IPS-20b (cell line): ENCODE data around the gene IP6K3.

Experiments used
- H3K27ac ChIP-seq: one replicate; pipeline ENCODE4 v1.5.1; 2013; ENCODE audit warnings: low read length
- H3K27me3 ChIP-seq: 2 replicates; pipeline ENCODE4 v1.6.1; 2013; ENCODE audit warnings: mild to moderate bottlenecking, low read length, inconsistent platforms; ENCODE audit not compliant: insufficient read depth
- H3K36me3 ChIP-seq: 2 replicates; pipeline ENCODE4 v1.6.1; 2013; ENCODE audit warnings: low read depth, mild to moderate bottlenecking, inconsistent platforms, low read length, moderate library complexity; ENCODE audit not compliant: insufficient read depth
- H3K4me1 ChIP-seq: 2 replicates; pipeline ENCODE4 v1.6.1; 2013; ENCODE audit warnings: mild to moderate bottlenecking, control low read depth, inconsistent platforms, low read length, moderate library complexity; ENCODE audit not compliant: insufficient read depth
- H3K4me3 ChIP-seq: 2 replicates; pipeline ENCODE4 v1.5.1; 2013; ENCODE audit warnings: mild to moderate bottlenecking, low read length, inconsistent platforms
- H3K9ac ChIP-seq: 2 replicates; pipeline ENCODE4 v1.6.1; 2013; ENCODE audit warnings: low read depth, mild to moderate bottlenecking, inconsistent platforms, low read length, moderate library complexity
- H3K9me3 ChIP-seq: 2 replicates; pipeline ENCODE4 v1.6.1; 2013; ENCODE audit warnings: mild to moderate bottlenecking, low read depth, low read length, inconsistent platforms; ENCODE audit not compliant: insufficient read depth

The IP6K3 gene

GRCh38 chr6:33744895-33745546 lies 1.7 kb downstream of the IP6K3 start:
- no peaks in the 10 kb centered on the region for H3K36me3 ChIP-seq
- H3K4me1 ChIP-seq: peaks cover 28% of the 10 kb centered on the region
- no peaks in the 10 kb centered on the region for H3K27me3 ChIP-seq
- no peak overlapping the region for H3K4me3 ChIP-seq
- H3K9ac ChIP-seq: no peak overlapping the region
- no peak overlapping the region for H3K27ac ChIP-seq
- no peaks in the 10 kb centered on the region for H3K9me3 ChIP-seq

- H3K9ac ChIP-seq: no peak overlapping the region
- no peak overlapping the region for H3K27ac ChIP-seq
- H3K9me3 ChIP-seq: no peaks in the 10 kb centered on the region
- no peaks in the 10 kb centered on the region for H3K36me3 ChIP-seq
- no peak overlapping the region for H3K4me3 ChIP-seq
- H3K27me3 ChIP-seq: no peaks in the 10 kb centered on the region
- H3K4me1 ChIP-seq: peaks cover 28% of the 10 kb centered on the region
These were observed 2.5 kb downstream of the IP6K3 start for GRCh38 chr6:33744001-33744848.

GRCh38 chr6:33742837-33743236 lies 3.9 kb downstream of the IP6K3 start:
- Histone ChIP-seq H3K27me3 (no peaks in the 10 kb centered on the region), H3K36me3 (no peaks in the 10 kb centered on the region), H3K4me3 (no peak overlapping the region), H3K9me3 (no peaks in the 10 kb centered on the region), H3K9ac (no peak overlapping the region), H3K27ac (no peak overlapping the region), H3K4me1 (peaks cover 21% of the 10 kb centered on the region)

GRCh38 chr6:33742092-33742491 lies 4.6 kb downstream of the IP6K3 start:
- Histone ChIP-seq H3K4me1 (peaks cover 18% of the 10 kb centered on the region), H3K9me3 (no peaks in the 10 kb centered on the region), H3K4me3 (no peak overlapping the region), H3K9ac (no peak overlapping the region), H3K36me3 (no peaks in the 10 kb centered on the region), H3K27me3 (no peaks in the 10 kb centered on the region), H3K27ac (no peak overlapping the region)

GRCh38 chr6:33740794-33741193 lies 5.9 kb downstream of the IP6K3 start:
- no peak overlapping the region for H3K4me3 ChIP-seq
- no peak overlapping the region for H3K27ac ChIP-seq
- no peak overlapping the region for H3K9ac ChIP-seq
- no peaks in the 10 kb centered on the region for H3K27me3 ChIP-seq
- no peaks in the 10 kb centered on the region for H3K36me3 ChIP-seq
- H3K4me1 ChIP-seq: peaks cover 8% of the 10 kb centered on the region
- H3K9me3 ChIP-seq: no peaks in the 10 kb centered on the region

GRCh38 chr6:33740204-33740608 lies 6.5 kb downstream of the IP6K3 start:
- Histone ChIP-seq H3K27ac (no peak overlapping the region), H3K36me3 (no peaks in the 10 kb centered on the region), H3K27me3 (no peaks in the 10 kb centered on the region), H3K9me3 (no peaks in the 10 kb centered on the region), H3K4me1 (peaks cover 3% of the 10 kb centered on the region), H3K4me3 (no peak overlapping the region), H3K9ac (no peak overlapping the region)

- no peaks in the 10 kb centered on the region for H3K36me3 ChIP-seq
- no peak overlapping the region for H3K27ac ChIP-seq
These were observed 7.1 kb downstream of the IP6K3 start for GRCh38 chr6:33739571-33739970.

GRCh38 chr6:33738879-33739278 lies 7.8 kb downstream of the IP6K3 start:
- Histone ChIP-seq H3K36me3 (no peaks in the 10 kb centered on the region), H3K4me3 (no peak overlapping the region), H3K4me1 (no peaks in the 10 kb centered on the region), H3K27me3 (no peaks in the 10 kb centered on the region), H3K27ac (no peak overlapping the region), H3K9ac (no peak overlapping the region), H3K9me3 (no peaks in the 10 kb centered on the region)

More at GRCh38 chr6:33739571-33739970, 7.1 kb downstream of the IP6K3 start:
- Histone ChIP-seq H3K4me1 (no peaks in the 10 kb centered on the region; the same call in 1 of the 2 replicates), H3K4me3 (no peak overlapping the region), H3K9me3 (no peaks in the 10 kb centered on the region), H3K27me3 (no peaks in the 10 kb centered on the region), H3K9ac (no peak overlapping the region)

- no peak overlapping the region for H3K9ac ChIP-seq
- no peak overlapping the region for H3K4me3 ChIP-seq
- H3K4me1 ChIP-seq: no peaks in the 10 kb centered on the region
- no peaks in the 10 kb centered on the region for H3K9me3 ChIP-seq
- H3K27me3 ChIP-seq: no peaks in the 10 kb centered on the region
- no peaks in the 10 kb centered on the region for H3K36me3 ChIP-seq
- H3K27ac ChIP-seq: no peak overlapping the region
These were observed 8.6 kb downstream of the IP6K3 start for GRCh38 chr6:33738153-33738552.

GRCh38 chr6:33737267-33738026 lies 9.3 kb downstream of the IP6K3 start:
- Histone ChIP-seq H3K4me1 (no peaks in the 10 kb centered on the region), H3K9me3 (no peaks in the 10 kb centered on the region), H3K36me3 (no peaks in the 10 kb centered on the region), H3K9ac (no peak overlapping the region), H3K4me3 (no peak overlapping the region), H3K27me3 (no peaks in the 10 kb centered on the region), H3K27ac (no peak overlapping the region)

- Histone ChIP-seq H3K9ac (no peak overlapping the region), H3K9me3 (no peaks in the 10 kb centered on the region), H3K27ac (no peak overlapping the region), H3K4me1 (no peaks in the 10 kb centered on the region), H3K4me3 (no peak overlapping the region), H3K27me3 (no peaks in the 10 kb centered on the region), H3K36me3 (no peaks in the 10 kb centered on the region)
These were observed 11.5 kb downstream of the IP6K3 start for GRCh38 chr6:33735216-33735615.

GRCh38 chr6:33733709-33734007 lies 13.0 kb downstream of the IP6K3 start:
- H3K27ac ChIP-seq: no peak overlapping the region
- H3K36me3 ChIP-seq: no peaks in the 10 kb centered on the region

More at GRCh38 chr6:33733709-33734007, 13.0 kb downstream of the IP6K3 start:
- Histone ChIP-seq H3K9ac (no peak overlapping the region), H3K4me3 (no peak overlapping the region), H3K4me1 (no peaks in the 10 kb centered on the region), H3K27me3 (no peaks in the 10 kb centered on the region), H3K9me3 (no peaks in the 10 kb centered on the region)
